PC-3 (cell line): Measurements from ENCODE around the gene SPATA33. TPM values are rescaled to one million over a fixed set of nuclear protein-coding genes. Genes with fewer than 3 reads are reported as not detected.

ENCODE experiments used
- ATAC-seq: fragments of 200-7000 bp; cut with Tn5 transposase; 2 replicates; pipeline ENCODE4 v1.9.1; 2020; ENCODE audit warnings: mild to moderate bottlenecking, moderate library complexity
- BruUV-seq: library from RNA; stranded (reverse); fragments of 400-500 nt; replicated peaks from 2 replicates; lab custom pipeline; 2021; lab: Mats Ljungman, UMichigan
- CTCF ChIA-PET: fragments of 300-600 bp; sonication (Branson Sonifier 250); formaldehyde crosslinking; loops from one replicate; lab custom pipeline; 2022; ENCODE audit warnings: antibody characterized with exemption; lab: Charles Lee
- POLR2A ChIA-PET: fragments of 300-600 bp; sonication (Branson Sonifier 250); formaldehyde crosslinking; loops from one replicate; lab custom pipeline; 2022; ENCODE audit warnings: antibody characterized with exemption; ENCODE audit not compliant: unreplicated experiment; lab: Charles Lee
- DNase-seq: peaks from one replicate; pipeline ENCODE4 v3.0.0-alpha.2; 2015
- H2AFZ ChIP-seq: fragments of 300-600 bp; sonication (generic); 2 replicates; pipeline ENCODE4 v1.6.0; 2016; ENCODE audit warnings: antibody characterized with exemption, low read length
- H3F3A ChIP-seq: fragments of 300-600 bp; sonication (generic); one replicate; pipeline ENCODE4 v1.6.0; 2017; ENCODE audit warnings: antibody characterized with exemption, low read length, control low read depth, mild to moderate bottlenecking; ENCODE audit not compliant: unreplicated experiment
- H3K27ac ChIP-seq: fragments of 300-600 bp; sonication (generic); 2 replicates; pipeline ENCODE4 v1.5.1; 2016; ENCODE audit warnings: mild to moderate bottlenecking, low read length
- H3K27me3 ChIP-seq: fragments of 300-600 bp; sonication (generic); 2 replicates; pipeline ENCODE4 v1.6.1; 2016; ENCODE audit warnings: low read length, mixed read lengths
- H3K36me3 ChIP-seq: fragments of 300-600 bp; sonication (generic); 2 replicates; pipeline ENCODE4 v1.6.1; 2016; ENCODE audit warnings: low read depth, mixed run types, low read length, mixed read lengths
- H3K4me1 ChIP-seq: fragments of 300-600 bp; sonication (generic); 2 replicates; pipeline ENCODE4 v1.5.1; 2016; ENCODE audit warnings: low read length; ENCODE audit not compliant: insufficient read depth
- H3K4me2 ChIP-seq: fragments of 300-600 bp; sonication (generic); 2 replicates; pipeline ENCODE4 v1.6.0; 2016; ENCODE audit warnings: low read length
- H3K4me3 ChIP-seq: fragments of 300-600 bp; sonication (generic); 2 replicates; pipeline ENCODE4 v1.5.1; 2016; ENCODE audit warnings: mild to moderate bottlenecking, low read length, mixed read lengths
- H3K79me2 ChIP-seq: fragments of 300-600 bp; sonication (generic); 2 replicates; pipeline ENCODE4 v1.6.1; 2017; ENCODE audit warnings: low read length, mixed read lengths
- H3K9ac ChIP-seq: fragments of 300-600 bp; sonication (generic); 2 replicates; pipeline ENCODE4 v1.6.0; 2016; ENCODE audit warnings: mild to moderate bottlenecking, low read length
- H3K9me2 ChIP-seq: fragments of 300-600 bp; sonication (generic); replicated peaks from 2 replicates; pipeline ENCODE4 v1.6.1; 2016; ENCODE audit warnings: mixed run types, low read length, mixed read lengths
- H3K9me3 ChIP-seq: fragments of 300-600 bp; sonication (generic); 2 replicates; pipeline ENCODE4 v1.6.1; 2016; ENCODE audit warnings: low read length, mixed read lengths
- H4K20me1 ChIP-seq: fragments of 300-600 bp; sonication (generic); 2 replicates; pipeline ENCODE4 v1.6.1; 2016; ENCODE audit warnings: low read length, mixed read lengths
- CTCF ChIP-seq: fragments of 300-600 bp; sonication (generic); conservative IDR thresholded peaks from 2 replicates; pipeline ENCODE4 v1.5.1; 2017; ENCODE audit warnings: antibody characterized with exemption, low read depth, mild to moderate bottlenecking, low read length
- EZH2 ChIP-seq: fragments of 300-600 bp; sonication (generic); IDR thresholded peaks from one replicate; pipeline ENCODE4 v1.6.1; 2017; ENCODE audit warnings: antibody characterized with exemption, mild to moderate bottlenecking, low read length; ENCODE audit not compliant: unreplicated experiment
- EZH2phosphoT487 ChIP-seq: fragments of 300-600 bp; sonication (generic); IDR thresholded peaks from 2 replicates; pipeline ENCODE4 v1.6.1; 2018; ENCODE audit warnings: mild to moderate bottlenecking, antibody characterized with exemption, low read length, borderline replicate concordance
- intact Hi-C: fragments of 100-400 bp; cut with micrococcal nuclease; formaldehyde crosslinking; loops from 2 replicates; pipeline ENCODE4 v1.9.0; 2023
- total RNA-seq: library from RNA; depleted of rRNA; stranded (reverse); fragments of >200 nt; gene quantifications from 2 replicates; pipeline ENCODE4 v1.2.3, GENCODE V29; 2014

Gene SPATA33
- total RNA-seq, 1 experiment from 2014 or later = 7.9 TPM

- Histone ChIP-seq H3F3A (no peaks in the 10 kb centered on the region), H2AFZ (no peak overlapping the region)
Observed at GRCh38 chr16:89656435-89657121, 1.1 kb upstream of the SPATA33 start.

DNA sequence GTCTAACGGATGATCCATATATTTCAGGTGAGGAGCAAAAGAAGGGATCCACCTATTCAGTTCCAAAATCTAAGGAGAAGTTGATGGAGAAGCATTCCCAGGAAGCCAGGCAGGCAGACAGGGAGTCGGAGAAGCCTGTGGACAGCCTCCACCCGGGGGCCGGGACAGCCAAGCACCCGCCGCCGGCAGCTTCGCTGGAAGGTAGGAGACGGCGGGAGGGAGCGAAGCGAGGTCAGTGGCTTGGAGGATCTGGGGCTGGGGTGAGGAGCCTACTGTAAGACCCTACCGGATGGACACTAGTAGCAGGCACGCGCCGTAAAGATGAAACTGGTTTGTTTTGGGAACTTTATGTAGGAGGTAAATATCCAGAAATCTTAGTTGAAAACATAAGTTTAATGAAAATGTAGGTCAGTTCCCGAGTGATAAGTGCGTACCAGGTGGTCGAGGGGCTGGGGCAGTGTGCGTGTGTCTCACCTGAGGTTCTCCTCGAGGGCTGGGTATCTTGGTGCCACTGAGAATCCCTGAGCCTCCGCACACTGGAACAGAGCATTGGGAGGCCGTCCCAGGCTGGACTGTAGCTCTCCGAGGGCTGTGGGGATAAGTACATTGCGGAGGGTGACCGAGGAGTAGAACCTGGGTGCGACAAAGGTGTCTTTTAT is 714 bp downstream of the SPATA33 start:
- intact Hi-C loops = no loop called here
- Histone ChIP-seq H3K4me2 (peak overlapping the region; percentile 95), H3K9me2 (no peaks in the 10 kb centered on the region), H3F3A (no peaks in the 10 kb centered on the region), H3K27ac (peak overlapping the region; percentile 42), H3K79me2 (peaks cover 58% of the 10 kb centered on the region), H4K20me1 (no peaks in the 10 kb centered on the region), H2AFZ (peak overlapping the region; percentile 79), H3K36me3 (peaks cover 9% of the 10 kb centered on the region; the same call in 1 of the 2 replicates), H3K4me1 (no peaks in the 10 kb centered on the region; the same call in 1 of the 2 replicates), H3K9me3 (no peaks in the 10 kb centered on the region), H3K27me3 (no peaks in the 10 kb centered on the region), H3K4me3 (peak overlapping the region; percentile 85), H3K9ac (peak overlapping the region; percentile 91)
- ATAC-seq (peak; percentile 36), DNase-seq (peak; percentile 9)
- POLR2A ChIA-PET = no interaction called here
- CTCF ChIA-PET = no interaction called here
- no peak for TF ChIP-seq EZH2phosphoT487
- no peak for TF ChIP-seq EZH2
- TF ChIP-seq CTCF = no peak
- BruUV-seq = no TSS peak

More at GRCh38 chr16:89656435-89657121, 1.1 kb upstream of the SPATA33 start:
- ATAC-seq (no peak), DNase-seq (no peak)
- intact Hi-C loops = no loop called here
- ChIA-PET CTCF (no interaction called here), POLR2A (no interaction called here)
- Histone ChIP-seq H3K27ac (no peak overlapping the region), H3K9me2 (no peaks in the 10 kb centered on the region), H3K36me3 (peaks cover 9% of the 10 kb centered on the region; the same call in 1 of the 2 replicates), H4K20me1 (no peaks in the 10 kb centered on the region), H3K9me3 (no peaks in the 10 kb centered on the region), H3K4me1 (no peaks in the 10 kb centered on the region; the same call in 1 of the 2 replicates), H3K4me3 (peak overlapping the region; percentile 85), H3K27me3 (no peaks in the 10 kb centered on the region), H3K79me2 (peaks cover 58% of the 10 kb centered on the region), H3K4me2 (peak overlapping the region; percentile 95), H3K9ac (peak overlapping the region; percentile 91)
- BruUV-seq = TSS peak; percentile 46
- no peak for TF ChIP-seq EZH2
- no peak for TF ChIP-seq EZH2phosphoT487
- TF ChIP-seq CTCF = no peak

DNA sequence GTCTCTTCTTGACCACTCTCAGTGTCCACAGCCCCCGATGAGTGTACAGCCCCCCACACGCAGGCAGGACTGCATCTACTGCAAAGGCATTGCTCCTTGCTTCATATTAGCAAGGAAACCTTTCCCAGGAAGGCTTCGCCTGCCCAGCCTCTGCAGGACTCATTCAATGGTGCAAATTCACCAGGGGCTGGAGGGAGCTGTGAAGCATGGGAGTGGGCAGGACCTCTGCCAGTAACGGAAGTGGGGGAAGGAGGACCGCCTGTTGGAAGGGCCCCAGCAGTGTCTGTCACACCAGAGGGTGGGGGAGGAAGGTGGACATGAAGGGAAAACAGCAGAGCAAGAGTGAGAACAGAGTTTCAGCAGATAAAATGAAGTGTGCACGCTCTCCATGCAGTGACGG is 2.5 kb downstream of the SPATA33 start:
- H4K20me1 ChIP-seq = no peaks in the 10 kb centered on the region
- ChIA-PET POLR2A (no interaction called here), CTCF (no interaction called here)
- no peak overlapping the region for H3K27ac ChIP-seq
- DNase-seq (no peak), ATAC-seq (no peak)
- no peaks in the 10 kb centered on the region; the same call in 1 of the 2 replicates for H3K4me1 ChIP-seq
- no peak overlapping the region for H3K4me3 ChIP-seq
- H3K9me2 ChIP-seq = no peaks in the 10 kb centered on the region
- H3K9me3 ChIP-seq = no peaks in the 10 kb centered on the region
- H3F3A ChIP-seq = no peaks in the 10 kb centered on the region
- peaks cover 9% of the 10 kb centered on the region; the same call in 1 of the 2 replicates for H3K36me3 ChIP-seq
- H3K27me3 ChIP-seq = no peaks in the 10 kb centered on the region
- intact Hi-C loops = no loop called here
- H2AFZ ChIP-seq = no peak overlapping the region
- H3K9ac ChIP-seq = no peak overlapping the region
- BruUV-seq = no TSS peak
- no peak overlapping the region for H3K4me2 ChIP-seq
- TF ChIP-seq EZH2 (no peak), EZH2phosphoT487 (no peak), CTCF (no peak)
- peaks cover 46% of the 10 kb centered on the region for H3K79me2 ChIP-seq
